22Rv1 (cell line): ENCODE data around the gene SPCS1.

Source experiments
- CTCF ChIP-seq: fragments of 450-650 bp; IDR thresholded peaks from 2 replicates; pipeline ENCODE4 v1.5.1; 2017; ENCODE audit warnings: mild to moderate bottlenecking
- ZFX ChIP-seq: fragments of 450-650 bp; IDR thresholded peaks from 2 replicates; pipeline ENCODE4 v1.6.1; 2017; ENCODE audit warnings: antibody characterized with exemption, borderline replicate concordance

GRCh38 chr3:52733256-52733891 is 27.5 kb downstream of the SPCS1 start:
- TF ChIP-seq CTCF (no peak), ZFX (no peak)
